SH-SY5Y (cell line): ENCODE measurements around the gene POP7.

Source experiments
- GATA2 ChIP-seq: IDR thresholded peaks from 2 replicates; pipeline ENCODE4 v1.6.1; 2011; ENCODE audit warnings: mild to moderate bottlenecking, low read depth, low read length
- GATA3 ChIP-seq: IDR thresholded peaks from 2 replicates; pipeline ENCODE4 v1.6.1; 2011; ENCODE audit warnings: low read depth, mild to moderate bottlenecking, low read length, moderate library complexity

DNA sequence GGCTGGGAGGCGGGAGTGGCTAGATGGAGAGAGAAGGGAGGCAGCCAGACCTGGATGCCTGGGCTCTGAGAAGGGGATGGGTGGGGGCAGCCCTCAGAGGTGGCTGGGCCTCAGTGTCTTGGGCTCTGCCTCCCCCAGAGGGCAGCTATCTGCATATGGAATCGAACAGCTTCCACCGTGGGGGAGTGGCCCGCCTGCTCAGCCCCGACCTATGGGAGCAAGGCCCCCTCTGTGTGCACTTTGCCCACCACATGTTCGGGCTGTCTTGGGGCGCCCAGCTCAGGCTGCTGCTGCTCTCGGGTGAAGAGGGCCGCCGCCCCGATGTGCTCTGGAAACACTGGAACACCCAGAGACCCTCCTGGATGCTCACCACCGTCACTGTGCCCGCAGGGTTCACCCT lies 30.8 kb downstream of the POP7 start:
- TF ChIP-seq GATA2 (no peak), GATA3 (no peak)
